SK-N-SH treated with all-trans-retinoic acid at 6 μM for 48 hours (cell line): ENCODE data around the gene NPY4R.
"Not testable (repeated sequence)": the region's sequence is repeated elsewhere in the genome, so short reads cannot be mapped to it uniquely, and the experiment has no call there.

Experiments used
- ARNTL ChIP-seq: fragments of 450-650 bp; formaldehyde crosslinking; IDR thresholded peaks from 2 replicates; pipeline ENCODE4 v1.5.0; 2020; ENCODE audit warnings: low read depth, mild to moderate bottlenecking, moderate library complexity, borderline replicate concordance
- ESRRG ChIP-seq: fragments of 250-450 bp; sonication (Bioruptor Pico); IDR thresholded peaks from 2 replicates; pipeline ENCODE4 v1.6.1; 2021; ENCODE audit warnings: mild to moderate bottlenecking
- OSR1 ChIP-seq: fragments of 250-450 bp; sonication (Bioruptor Pico); IDR thresholded peaks from 2 replicates; pipeline ENCODE4 v1.8.0; 2022; ENCODE audit warnings: moderate library complexity, mild to moderate bottlenecking, inconsistent platforms
- RARB ChIP-seq: fragments of 250-450 bp; sonication (Bioruptor Pico); IDR thresholded peaks from 2 replicates; pipeline ENCODE4 v1.8.0; 2021; ENCODE audit warnings: mild to moderate bottlenecking, moderate library complexity
- SNAI2 ChIP-seq: fragments of 250-450 bp; sonication (Bioruptor Pico); IDR thresholded peaks from 2 replicates; pipeline ENCODE4 v1.5.0; 2020; ENCODE audit warnings: mild to moderate bottlenecking, moderate library complexity
- TCF4 ChIP-seq: fragments of 250-450 bp; sonication (Bioruptor Pico); IDR thresholded peaks from 2 replicates; pipeline ENCODE4 v1.8.0; 2021; ENCODE audit warnings: mild to moderate bottlenecking, moderate library complexity, borderline replicate concordance
- ZFP3 ChIP-seq: fragments of 250-450 bp; sonication (Bioruptor Pico); IDR thresholded peaks from 2 replicates; pipeline ENCODE4 v1.5.0; 2020; ENCODE audit warnings: mild to moderate bottlenecking, moderate library complexity
- TF ChIP-seq, protein P1 (sequence below): fragments of 250-450 bp; sonication (Bioruptor Pico); IDR thresholded peaks from 2 replicates; pipeline ENCODE4 v1.8.0; 2021; ENCODE audit warnings: low read depth, mild to moderate bottlenecking, moderate library complexity, borderline replicate concordance

- not testable (repeated sequence) for TF ChIP-seq ESRRG, OSR1, ZFP3, RARB, TCF4, ARNTL, SNAI2 (CRISPR knock-in tag)
- TF ChIP-seq, protein P1, sequence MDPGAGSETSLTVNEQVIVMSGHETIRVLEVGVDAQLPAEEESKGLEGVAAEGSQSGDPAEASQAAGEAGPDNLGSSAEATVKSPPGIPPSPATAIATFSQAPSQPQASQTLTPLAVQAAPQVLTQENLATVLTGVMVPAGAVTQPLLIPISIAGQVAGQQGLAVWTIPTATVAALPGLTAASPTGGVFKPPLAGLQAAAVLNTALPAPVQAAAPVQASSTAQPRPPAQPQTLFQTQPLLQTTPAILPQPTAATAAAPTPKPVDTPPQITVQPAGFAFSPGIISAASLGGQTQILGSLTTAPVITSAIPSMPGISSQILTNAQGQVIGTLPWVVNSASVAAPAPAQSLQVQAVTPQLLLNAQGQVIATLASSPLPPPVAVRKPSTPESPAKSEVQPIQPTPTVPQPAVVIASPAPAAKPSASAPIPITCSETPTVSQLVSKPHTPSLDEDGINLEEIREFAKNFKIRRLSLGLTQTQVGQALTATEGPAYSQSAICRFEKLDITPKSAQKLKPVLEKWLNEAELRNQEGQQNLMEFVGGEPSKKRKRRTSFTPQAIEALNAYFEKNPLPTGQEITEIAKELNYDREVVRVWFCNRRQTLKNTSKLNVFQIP (CRISPR knock-in tag), result not testable (repeated sequence)
These were observed 4.4 kb upstream of the NPY4R start for GRCh38 chr10:46470134-46470533.
